ENCODE measurements around the gene POMT1.

The POMT1 gene

DNA sequence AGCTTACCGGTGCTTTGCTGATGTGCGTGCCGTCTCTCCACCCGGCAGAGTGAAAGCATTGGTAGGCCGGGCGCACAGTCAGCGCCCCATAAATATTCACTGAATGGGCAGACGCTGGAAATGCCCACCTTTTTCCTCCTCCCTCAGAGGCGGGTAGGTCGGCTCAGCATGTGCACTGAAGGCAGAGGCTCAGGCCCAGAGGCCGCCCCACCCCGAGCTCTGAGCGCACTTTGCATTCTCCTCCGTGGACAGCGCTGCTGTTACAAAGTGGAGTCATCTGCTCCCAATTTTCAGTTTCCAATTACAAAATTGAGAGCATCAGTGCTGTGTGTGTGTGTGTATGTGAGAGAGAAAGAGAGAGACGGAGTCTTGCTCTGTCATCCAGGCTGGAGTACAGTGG, 17.8 kb downstream of the POMT1 start:
- Histone ChIP-seq H3K9me3 (ENCODE audit: control insufficient read depth, insufficient read depth, low read depth, low read length) (no peaks in the 10 kb centered on the region; the same call in none of the 2 replicates), H3K27me3 (ENCODE audit: control insufficient read depth, insufficient read depth, low read length) (no peaks in the 10 kb centered on the region), H3K9ac (ENCODE audit: low read length) (no peak overlapping the region), H3K4me1 (ENCODE audit: control insufficient read depth, insufficient read depth, low read length) (no peaks in the 10 kb centered on the region), H3K36me3 (ENCODE audit: control insufficient read depth, insufficient read depth, low read length) (peaks cover 96% of the 10 kb centered on the region), H3K27ac (ENCODE audit: low read depth, low read length) (no peak overlapping the region), H3K4me3 (ENCODE audit: low read depth, low read length) (no peak overlapping the region)

DNA sequence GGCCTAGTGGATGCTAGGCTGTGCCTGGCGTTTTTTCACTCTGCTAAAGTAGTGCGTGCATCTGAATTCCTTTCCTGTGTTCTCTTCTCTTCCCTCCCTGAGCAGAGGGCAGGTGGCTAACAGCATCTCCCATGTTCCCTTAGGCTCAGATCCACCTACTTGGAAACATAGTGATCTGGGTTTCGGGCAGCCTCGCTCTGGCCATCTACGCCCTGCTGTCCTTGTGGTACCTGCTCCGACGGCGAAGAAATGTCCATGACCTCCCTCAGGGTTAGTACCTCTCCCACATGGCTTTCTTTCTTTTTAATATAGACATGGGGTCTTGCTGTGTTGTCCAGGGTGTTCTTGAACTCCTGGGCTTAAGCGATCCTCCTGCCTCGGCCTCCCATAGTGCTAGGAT, 18.5 kb downstream of the POMT1 start:
- H3K4me3 ChIP-seq (ENCODE audit: low read depth, low read length) = no peak overlapping the region
- no peaks in the 10 kb centered on the region for H3K4me1 ChIP-seq (ENCODE audit: control insufficient read depth, insufficient read depth, low read length)
- no peak overlapping the region for H3K9ac ChIP-seq (ENCODE audit: low read length)
- no peaks in the 10 kb centered on the region for H3K27me3 ChIP-seq (ENCODE audit: control insufficient read depth, insufficient read depth, low read length)
- H3K36me3 ChIP-seq (ENCODE audit: control insufficient read depth, insufficient read depth, low read length) = peaks cover 96% of the 10 kb centered on the region
- H3K27ac ChIP-seq (ENCODE audit: low read depth, low read length) = no peak overlapping the region
- no peaks in the 10 kb centered on the region; the same call in 1 of the 2 replicates for H3K9me3 ChIP-seq (ENCODE audit: control insufficient read depth, insufficient read depth, low read depth, low read length)

DNA sequence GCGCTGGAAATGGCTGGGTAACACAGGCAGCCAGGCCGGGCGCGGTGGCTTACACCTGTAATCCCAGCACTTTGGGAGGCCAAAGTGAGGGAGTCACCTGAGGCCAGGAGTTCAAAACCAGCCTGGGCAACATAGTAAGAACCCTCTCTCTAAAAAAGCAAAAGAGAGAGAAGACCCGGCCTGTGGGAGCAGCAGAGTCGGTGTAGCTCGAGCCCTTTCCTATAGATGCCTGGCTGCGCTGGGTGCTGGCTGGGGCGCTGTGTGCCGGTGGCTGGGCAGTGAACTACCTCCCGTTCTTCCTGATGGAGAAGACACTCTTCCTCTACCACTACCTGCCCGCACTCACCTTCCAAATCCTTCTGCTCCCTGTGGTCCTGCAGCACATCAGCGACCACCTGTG, 19.1 kb downstream of the POMT1 start:
- Histone ChIP-seq H3K27ac (ENCODE audit: low read depth, low read length) (no peak overlapping the region), H3K9me3 (ENCODE audit: control insufficient read depth, insufficient read depth, low read depth, low read length) (no peaks in the 10 kb centered on the region), H3K4me3 (ENCODE audit: low read depth, low read length) (no peak overlapping the region), H3K36me3 (ENCODE audit: control insufficient read depth, insufficient read depth, low read length) (peaks cover 96% of the 10 kb centered on the region), H3K9ac (ENCODE audit: low read length) (no peak overlapping the region), H3K27me3 (ENCODE audit: control insufficient read depth, insufficient read depth, low read length) (no peaks in the 10 kb centered on the region), H3K4me1 (ENCODE audit: control insufficient read depth, insufficient read depth, low read length) (no peaks in the 10 kb centered on the region)

DNA sequence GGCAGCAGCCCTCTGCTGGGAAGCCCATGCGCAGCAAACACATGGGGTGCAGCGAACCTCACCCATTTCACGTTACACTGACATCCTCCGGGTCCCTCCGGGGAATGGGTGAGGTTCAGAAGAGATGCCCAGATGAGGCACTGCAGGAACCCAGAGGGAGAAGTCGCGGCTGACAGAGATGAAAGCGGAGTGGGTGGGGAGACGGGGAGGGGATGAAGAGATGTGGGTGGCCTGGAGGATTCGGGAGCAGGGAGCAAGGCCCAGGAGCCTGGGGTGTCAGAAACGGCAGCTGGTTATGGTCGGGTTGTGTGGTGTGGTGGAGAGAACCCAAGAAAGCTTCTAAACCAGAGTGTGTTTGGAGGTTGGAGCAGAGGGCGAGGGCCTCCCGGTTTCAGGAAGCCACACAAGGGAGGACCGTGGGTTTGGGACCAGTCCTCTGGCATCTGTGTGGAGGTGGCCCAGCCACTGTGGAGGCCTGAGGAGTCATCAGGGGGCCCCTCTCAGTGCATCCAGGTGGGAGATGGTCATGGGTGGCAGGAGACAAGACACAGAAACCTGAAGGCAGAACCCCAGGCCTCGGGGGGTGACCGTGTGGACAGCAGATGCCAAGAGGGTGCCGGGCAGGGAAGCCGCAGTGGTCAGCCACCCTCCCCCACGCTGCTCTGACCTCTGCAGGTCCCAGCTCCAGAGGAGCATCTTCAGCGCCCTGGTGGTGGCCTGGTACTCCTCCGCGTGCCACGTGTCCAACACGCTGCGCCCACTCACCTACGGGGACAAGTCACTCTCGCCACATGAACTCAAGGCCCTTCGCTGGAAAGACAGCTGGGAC, 19.8 kb downstream of the POMT1 start:
- Histone ChIP-seq H3K4me3 (ENCODE audit: low read depth, low read length) (no peak overlapping the region), H3K27ac (ENCODE audit: low read depth, low read length) (no peak overlapping the region), H3K4me1 (ENCODE audit: control insufficient read depth, insufficient read depth, low read length) (no peaks in the 10 kb centered on the region), H3K36me3 (ENCODE audit: control insufficient read depth, insufficient read depth, low read length) (peaks cover 97% of the 10 kb centered on the region), H3K9me3 (ENCODE audit: control insufficient read depth, insufficient read depth, low read depth, low read length) (no peaks in the 10 kb centered on the region), H3K27me3 (ENCODE audit: control insufficient read depth, insufficient read depth, low read length) (no peaks in the 10 kb centered on the region), H3K9ac (ENCODE audit: low read length) (no peak overlapping the region)

DNA sequence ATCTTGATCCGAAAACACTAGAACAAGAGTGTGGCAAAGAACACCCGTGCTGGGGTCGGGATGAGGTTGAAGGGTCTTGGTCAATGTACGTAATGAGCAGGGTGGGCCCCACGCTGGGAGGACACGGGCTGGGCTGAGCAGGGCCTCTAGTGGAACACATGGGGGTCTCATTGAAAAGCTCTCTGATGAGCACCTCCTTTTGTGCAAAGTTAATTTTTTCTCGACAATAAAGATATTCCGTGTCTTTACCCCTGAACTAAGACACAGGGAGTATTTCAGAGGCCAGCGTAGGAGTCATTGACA, 20.3 kb downstream of the POMT1 start:
- no peaks in the 10 kb centered on the region for H3K9me3 ChIP-seq (ENCODE audit: control insufficient read depth, insufficient read depth, low read depth, low read length)
- H3K9ac ChIP-seq (ENCODE audit: low read length) = no peak overlapping the region
- no peaks in the 10 kb centered on the region for H3K27me3 ChIP-seq (ENCODE audit: control insufficient read depth, insufficient read depth, low read length)
- H3K4me3 ChIP-seq (ENCODE audit: low read depth, low read length) = no peak overlapping the region
- H3K27ac ChIP-seq (ENCODE audit: low read depth, low read length) = no peak overlapping the region
- H3K36me3 ChIP-seq (ENCODE audit: control insufficient read depth, insufficient read depth, low read length) = peaks cover 97% of the 10 kb centered on the region
- no peaks in the 10 kb centered on the region for H3K4me1 ChIP-seq (ENCODE audit: control insufficient read depth, insufficient read depth, low read length)

DNA sequence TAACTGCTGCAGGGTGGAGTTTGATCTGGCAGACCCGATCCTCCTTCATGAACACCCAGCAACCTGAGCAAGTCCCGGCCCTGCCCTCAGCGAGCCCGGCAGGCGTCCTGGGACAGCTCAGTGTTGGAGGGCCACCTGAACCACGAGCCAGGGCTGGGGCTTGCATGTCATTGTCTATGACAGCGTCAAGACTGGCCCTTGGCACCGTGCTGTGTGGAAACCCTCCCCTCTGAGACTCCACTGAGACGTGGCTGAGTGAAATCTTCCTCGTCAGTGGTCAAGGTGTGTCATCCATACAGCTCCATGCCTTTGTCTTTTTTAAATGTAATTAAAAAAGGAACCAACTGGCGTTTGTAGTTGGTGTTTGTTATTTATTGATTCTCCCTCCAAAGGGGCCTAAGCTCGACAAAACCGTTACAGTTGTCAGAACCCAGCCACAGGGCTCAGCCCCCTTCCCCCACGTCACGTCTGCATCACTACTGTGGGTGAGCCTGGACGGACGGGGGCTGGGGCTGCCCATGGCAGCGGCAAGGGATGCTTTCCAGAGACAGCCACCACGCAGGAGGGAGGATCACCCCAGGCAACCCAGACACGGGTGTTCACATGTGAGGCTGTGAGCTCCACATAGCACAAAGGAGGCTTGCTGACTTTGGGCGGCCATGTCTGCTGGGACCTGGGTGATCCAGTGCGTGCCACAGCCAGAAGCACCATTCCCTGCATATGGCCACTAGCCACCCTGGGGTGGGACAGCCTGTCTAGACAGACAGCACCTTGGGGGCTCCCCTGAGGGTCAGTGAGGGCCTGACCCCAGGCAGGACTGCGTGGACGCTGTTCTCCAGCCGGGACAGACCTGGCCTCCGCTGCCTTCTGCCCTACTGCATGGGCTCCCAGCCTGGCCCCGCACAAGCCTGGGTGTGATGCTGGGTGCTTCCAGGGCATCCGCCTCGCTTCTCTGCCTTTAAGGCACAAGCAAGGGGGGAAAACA, 21.0 kb downstream of the POMT1 start:
- Histone ChIP-seq H3K4me1 (ENCODE audit: control insufficient read depth, insufficient read depth, low read length) (no peaks in the 10 kb centered on the region), H3K36me3 (ENCODE audit: control insufficient read depth, insufficient read depth, low read length) (peaks cover 97% of the 10 kb centered on the region), H3K9ac (ENCODE audit: low read length) (no peak overlapping the region), H3K4me3 (ENCODE audit: low read depth, low read length) (no peak overlapping the region), H3K27me3 (ENCODE audit: control insufficient read depth, insufficient read depth, low read length) (no peaks in the 10 kb centered on the region), H3K9me3 (ENCODE audit: control insufficient read depth, insufficient read depth, low read depth, low read length) (no peaks in the 10 kb centered on the region), H3K27ac (ENCODE audit: low read depth, low read length) (no peak overlapping the region)

DNA sequence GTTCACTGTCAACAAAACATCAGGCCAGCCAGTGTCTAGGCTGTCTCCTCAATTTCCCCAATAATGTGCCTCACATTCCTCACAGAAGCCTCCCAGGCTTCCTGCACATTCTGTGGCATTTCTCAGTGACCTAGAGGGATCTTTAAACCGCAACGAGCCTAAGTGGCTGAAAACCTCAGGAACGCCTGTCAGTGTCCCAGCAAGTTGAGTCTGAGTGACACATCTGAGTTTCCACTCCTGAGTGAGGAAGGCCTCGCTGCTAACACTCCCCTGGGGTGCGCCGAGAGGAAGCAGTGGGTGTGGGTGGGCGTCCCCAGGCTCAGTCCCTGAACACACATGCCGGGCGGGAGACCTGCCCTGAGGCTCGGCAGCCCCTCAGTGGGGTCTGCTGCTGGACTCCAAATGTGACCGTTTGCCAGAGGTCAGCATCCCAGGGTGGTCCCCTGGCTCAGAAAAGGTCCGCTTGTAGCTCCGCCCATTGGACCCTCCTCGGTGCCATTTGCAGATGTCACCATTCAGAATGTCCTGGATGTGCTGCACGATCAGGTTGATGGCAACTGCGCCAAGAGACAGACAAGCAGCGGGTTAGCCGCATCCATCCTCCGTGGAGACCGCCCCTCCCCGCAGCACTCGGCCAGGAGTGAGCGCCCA, 22.1 kb downstream of the POMT1 start:
- Histone ChIP-seq H3K9ac (ENCODE audit: low read length) (no peak overlapping the region), H3K36me3 (ENCODE audit: control insufficient read depth, insufficient read depth, low read length) (peaks cover 97% of the 10 kb centered on the region), H3K27ac (ENCODE audit: low read depth, low read length) (no peak overlapping the region), H3K9me3 (ENCODE audit: control insufficient read depth, insufficient read depth, low read depth, low read length) (no peaks in the 10 kb centered on the region), H3K4me1 (ENCODE audit: control insufficient read depth, insufficient read depth, low read length) (0 out of 2 replicates have a peak, but pooled peaks cover under 1% of the 10 kb centered on the region), H3K4me3 (ENCODE audit: low read depth, low read length) (no peak overlapping the region), H3K27me3 (ENCODE audit: control insufficient read depth, insufficient read depth, low read length) (no peaks in the 10 kb centered on the region)

DNA sequence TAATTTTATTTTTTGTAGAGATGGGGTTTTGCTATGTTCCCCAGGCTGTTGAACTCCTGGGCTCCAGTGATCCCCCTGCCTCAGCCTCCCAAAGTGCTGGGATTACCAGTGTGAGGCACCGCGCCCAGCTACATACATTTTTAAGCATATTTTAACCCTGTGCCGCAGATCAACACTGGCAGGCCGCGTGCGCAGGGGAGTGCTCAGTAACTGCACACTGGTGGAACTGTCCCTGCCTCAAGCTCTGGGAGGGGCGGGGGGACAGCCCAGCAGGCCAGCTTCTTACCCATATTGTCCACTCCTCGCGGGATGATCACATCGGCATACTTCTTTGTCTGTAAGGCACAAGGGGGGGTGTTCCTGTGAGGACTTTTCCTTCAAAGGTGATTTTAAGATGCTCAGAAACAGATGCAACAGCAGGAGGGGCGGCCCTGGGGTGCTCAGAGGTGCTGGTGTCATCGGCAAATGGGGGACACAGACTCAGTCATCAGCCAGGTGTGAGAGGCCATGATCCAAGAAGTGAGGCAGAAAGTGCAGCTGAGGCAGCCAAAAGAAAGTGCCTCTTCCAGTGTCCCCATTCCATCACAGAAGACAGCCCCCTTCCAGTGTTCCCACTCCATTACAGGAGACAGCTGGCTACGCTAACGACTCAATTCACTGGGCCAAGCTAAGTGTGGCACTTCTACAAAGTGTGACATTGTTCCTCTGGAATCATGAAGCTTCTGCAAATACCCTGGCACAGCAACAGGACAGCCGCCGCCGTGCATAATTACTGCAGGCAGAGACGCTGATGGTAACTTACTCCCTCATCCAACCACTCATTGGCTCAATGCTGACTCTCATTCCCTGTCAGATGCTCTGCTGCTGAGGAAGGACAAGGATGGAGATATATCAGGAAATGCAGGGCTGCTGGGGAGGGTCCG, 23.2 kb downstream of the POMT1 start:
- peaks cover 90% of the 10 kb centered on the region for H3K36me3 ChIP-seq (ENCODE audit: control insufficient read depth, insufficient read depth, low read length)
- H3K9me3 ChIP-seq (ENCODE audit: control insufficient read depth, insufficient read depth, low read depth, low read length) = no peaks in the 10 kb centered on the region
- H3K27me3 ChIP-seq (ENCODE audit: control insufficient read depth, insufficient read depth, low read length) = no peaks in the 10 kb centered on the region
- no peak overlapping the region for H3K27ac ChIP-seq (ENCODE audit: low read depth, low read length)
- H3K9ac ChIP-seq (ENCODE audit: low read length) = no peak overlapping the region
- H3K4me1 ChIP-seq (ENCODE audit: control insufficient read depth, insufficient read depth, low read length) = peaks cover 7% of the 10 kb centered on the region; the same call in 1 of the 2 replicates
- H3K4me3 ChIP-seq (ENCODE audit: low read depth, low read length) = no peak overlapping the region

DNA sequence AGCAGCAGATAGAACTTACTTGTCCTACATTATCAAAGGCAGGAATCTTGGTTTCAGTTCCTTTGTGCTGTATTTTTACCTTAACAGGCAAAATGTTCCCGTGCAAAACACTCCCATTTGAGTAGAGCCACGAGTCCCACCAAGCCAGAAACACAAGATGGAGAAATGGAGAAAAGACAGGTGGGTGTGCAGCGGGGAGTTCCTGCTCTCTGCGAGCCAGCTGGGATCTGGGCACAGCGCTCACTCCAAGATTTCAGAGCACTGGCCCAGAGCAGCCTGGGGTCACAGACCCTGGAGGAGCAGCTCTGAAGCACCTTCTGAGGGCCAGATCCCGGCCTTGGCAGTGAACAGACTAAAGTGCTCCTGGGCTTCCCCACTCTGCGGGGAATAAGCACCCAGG, 25.5 kb downstream of the POMT1 start:
- Histone ChIP-seq H3K36me3 (ENCODE audit: control insufficient read depth, insufficient read depth, low read length) (peaks cover 67% of the 10 kb centered on the region), H3K27me3 (ENCODE audit: control insufficient read depth, insufficient read depth, low read length) (no peaks in the 10 kb centered on the region), H3K4me3 (ENCODE audit: low read depth, low read length) (no peak overlapping the region), H3K27ac (ENCODE audit: low read depth, low read length) (no peak overlapping the region), H3K9me3 (ENCODE audit: control insufficient read depth, insufficient read depth, low read depth, low read length) (no peaks in the 10 kb centered on the region), H3K9ac (ENCODE audit: low read length) (no peak overlapping the region), H3K4me1 (ENCODE audit: control insufficient read depth, insufficient read depth, low read length) (peaks cover 7% of the 10 kb centered on the region; the same call in 1 of the 2 replicates)

DNA sequence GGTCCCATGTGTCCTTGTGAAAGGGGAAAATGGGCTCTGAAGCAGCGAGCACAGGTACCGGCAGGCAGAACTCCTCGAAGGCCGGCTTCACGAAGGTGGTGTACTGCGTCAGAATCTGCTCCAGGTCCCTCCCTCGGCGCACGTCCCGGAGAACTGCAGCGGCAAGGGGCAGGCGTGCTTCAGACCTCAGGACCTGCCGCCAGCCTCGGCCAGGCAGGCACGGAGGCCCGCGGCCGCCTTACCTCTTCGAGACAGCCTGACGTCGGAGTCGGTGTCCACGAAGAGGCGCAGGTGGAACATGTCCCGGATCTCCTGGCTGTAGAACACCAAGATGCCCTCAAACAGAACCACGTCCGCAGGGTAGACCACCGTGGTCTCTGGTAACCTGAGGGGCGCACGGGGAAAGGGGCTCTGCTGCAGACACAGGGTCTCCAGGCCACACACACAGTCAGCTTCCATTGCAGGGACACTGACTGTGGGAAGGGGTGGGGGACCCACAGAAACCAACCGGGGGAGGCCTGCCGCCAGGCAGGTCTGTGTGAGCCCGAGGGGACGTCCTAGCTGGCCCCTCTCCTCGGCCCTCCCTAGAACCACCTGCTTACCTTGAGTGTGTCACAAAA, 26.3 kb downstream of the POMT1 start:
- Histone ChIP-seq H3K4me3 (ENCODE audit: low read depth, low read length) (no peak overlapping the region), H3K36me3 (ENCODE audit: control insufficient read depth, insufficient read depth, low read length) (peaks cover 59% of the 10 kb centered on the region), H3K27me3 (ENCODE audit: control insufficient read depth, insufficient read depth, low read length) (no peaks in the 10 kb centered on the region), H3K4me1 (ENCODE audit: control insufficient read depth, insufficient read depth, low read length) (peaks cover 7% of the 10 kb centered on the region; the same call in 1 of the 2 replicates), H3K9ac (ENCODE audit: low read length) (no peak overlapping the region), H3K27ac (ENCODE audit: low read depth, low read length) (no peak overlapping the region), H3K9me3 (ENCODE audit: control insufficient read depth, insufficient read depth, low read depth, low read length) (no peaks in the 10 kb centered on the region)
